HG03196 (cell line): ENCODE data around the gene DDRGK1.

Source experiments
- ATAC-seq: cut with Tn5 transposase; IDR thresholded peaks from one replicate; pipeline ENCODE4 v1.9.1; 2021; ENCODE audit not compliant: unreplicated experiment

Gene DDRGK1

GRCh38 chr20:3235666-3236324 lies 31.3 kb upstream of the DDRGK1 start:
- no peak for ATAC-seq

GRCh38 chr20:3233991-3234498 lies 29.6 kb upstream of the DDRGK1 start:
- ATAC-seq = no peak

- no peak for ATAC-seq
Measured at GRCh38 chr20:3233131-3233990, 28.9 kb upstream of the DDRGK1 start.

GRCh38 chr20:3231889-3232588 lies 27.6 kb upstream of the DDRGK1 start:
- no peak for ATAC-seq

GRCh38 chr20:3231116-3231515 lies 26.6 kb upstream of the DDRGK1 start:
- no peak for ATAC-seq

GRCh38 chr20:3229798-3230197 lies 25.3 kb upstream of the DDRGK1 start:
- no peak for ATAC-seq

GRCh38 chr20:3229158-3229557 lies 24.7 kb upstream of the DDRGK1 start:
- ATAC-seq = no peak

GRCh38 chr20:3228750-3229032 lies 24.2 kb upstream of the DDRGK1 start:
- ATAC-seq = no peak

- no peak for ATAC-seq
Measured at GRCh38 chr20:3227936-3228749, 23.7 kb upstream of the DDRGK1 start.

- no peak for ATAC-seq
Measured at GRCh38 chr20:3227506-3227905, 23.0 kb upstream of the DDRGK1 start.

- ATAC-seq = no peak
Measured at GRCh38 chr20:3226864-3227263, 22.4 kb upstream of the DDRGK1 start.

- ATAC-seq = no peak
Measured at GRCh38 chr20:3226093-3226492, 21.6 kb upstream of the DDRGK1 start.

GRCh38 chr20:3224681-3225421 lies 20.4 kb upstream of the DDRGK1 start:
- no peak for ATAC-seq

GRCh38 chr20:3223994-3224680 lies 19.7 kb upstream of the DDRGK1 start:
- no peak for ATAC-seq

GRCh38 chr20:3223651-3223993 lies 19.1 kb upstream of the DDRGK1 start:
- ATAC-seq = no peak

- peak; percentile 59 for ATAC-seq
Measured at GRCh38 chr20:3222635-3223600, 18.4 kb upstream of the DDRGK1 start.

- ATAC-seq = no peak
Measured at GRCh38 chr20:3221398-3222226, 17.1 kb upstream of the DDRGK1 start.
